HG03521 (cell line): ENCODE data around the gene MCOLN1.
"Not testable (repeated sequence)": the region's sequence is repeated elsewhere in the genome, so short reads cannot be mapped to it uniquely, and the experiment has no call there.

ENCODE experiments used
- ATAC-seq: cut with Tn5 transposase; IDR thresholded peaks from one replicate; pipeline ENCODE4 v1.9.1; 2021; ENCODE audit warnings: mild to moderate bottlenecking, moderate library complexity; ENCODE audit not compliant: unreplicated experiment

MCOLN1 gene

DNA sequence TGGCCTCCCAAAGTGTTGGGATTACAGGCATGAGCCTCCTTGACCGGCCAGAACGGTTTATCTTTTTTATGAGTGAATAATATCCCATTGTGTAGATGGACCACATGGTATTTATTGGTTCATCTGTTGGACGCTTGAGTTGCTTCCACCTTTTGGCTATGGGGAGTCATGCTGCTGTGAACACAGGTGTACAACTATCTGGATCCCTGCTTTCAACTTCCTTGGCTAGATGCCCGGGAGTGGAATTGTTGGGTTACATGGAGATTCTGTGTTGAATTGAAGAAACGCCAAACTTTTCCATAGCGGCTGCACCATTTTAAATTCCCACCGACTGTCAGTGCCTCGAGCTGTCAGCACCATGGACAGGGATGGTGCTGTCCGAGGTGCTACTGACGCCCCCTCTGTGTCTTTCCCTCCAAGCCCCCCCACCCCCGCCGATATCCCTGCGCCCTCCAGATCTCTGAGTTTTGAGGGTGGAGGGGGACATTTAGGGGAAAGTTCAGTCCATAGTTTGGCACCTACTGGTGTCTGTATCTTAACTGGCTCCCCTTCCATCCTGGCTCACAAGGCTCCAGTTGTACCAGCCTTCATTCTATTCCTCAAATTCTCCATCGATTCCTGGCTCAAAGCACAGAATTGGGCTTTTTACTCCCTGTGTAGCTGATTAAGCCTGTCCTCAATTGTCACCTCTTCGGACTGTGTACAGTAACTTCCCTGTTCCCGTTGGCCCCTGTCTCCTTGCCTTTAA lies 40.4 kb downstream of the MCOLN1 start:
- no peak for ATAC-seq

DNA sequence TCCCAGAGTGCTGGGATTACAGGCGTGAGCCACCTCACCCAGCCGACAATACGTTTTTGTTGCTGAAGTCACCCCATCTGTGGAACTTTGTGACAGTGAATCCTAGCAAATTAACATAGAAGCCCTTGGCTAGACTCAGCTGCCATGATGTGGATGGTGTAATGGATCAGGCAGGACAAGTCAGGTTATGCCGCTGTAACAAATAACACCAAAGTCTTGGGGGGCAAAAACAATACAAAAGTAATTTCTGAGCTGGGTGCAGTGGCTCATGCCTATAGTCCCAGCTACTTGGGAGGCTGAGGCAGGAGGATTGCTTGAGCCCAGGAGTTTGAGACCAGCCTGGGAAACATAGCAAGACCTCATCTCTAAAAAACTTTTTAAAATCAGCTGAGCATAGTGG lies 42.4 kb downstream of the MCOLN1 start:
- ATAC-seq = no peak

- no peak for ATAC-seq
These were observed 42.9 kb downstream of the MCOLN1 start for GRCh38 chr19:7565332-7565731.

GRCh38 chr19:7570761-7571160 lies 48.3 kb downstream of the MCOLN1 start:
- ATAC-seq = no peak

DNA sequence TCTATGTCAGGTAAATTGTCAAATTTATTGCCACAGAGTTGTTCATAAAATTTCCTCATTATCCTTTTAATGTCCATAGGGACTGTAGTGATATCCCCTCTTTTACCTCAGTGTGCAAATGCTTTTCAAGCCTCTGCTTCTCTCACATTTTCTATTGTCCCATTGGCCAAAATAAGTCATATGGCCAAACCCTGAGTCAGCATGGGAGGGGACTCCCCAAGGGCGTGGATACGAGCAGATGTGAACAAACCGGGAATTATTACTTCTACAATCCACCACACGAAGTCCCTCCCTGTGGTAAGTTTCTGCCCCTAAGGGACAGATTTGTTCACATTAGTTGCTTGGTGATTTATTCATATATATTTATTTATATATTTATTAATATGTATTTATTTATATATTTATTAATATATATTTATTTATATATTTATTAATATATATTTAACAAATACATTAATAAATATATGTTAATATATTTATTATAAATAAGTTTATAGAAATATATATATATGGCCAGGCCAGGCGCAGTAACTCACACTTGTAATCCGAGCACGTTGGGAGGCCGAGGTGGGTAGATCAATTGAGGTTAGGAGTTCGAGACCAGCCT lies 53.1 kb downstream of the MCOLN1 start:
- no peak for ATAC-seq

DNA sequence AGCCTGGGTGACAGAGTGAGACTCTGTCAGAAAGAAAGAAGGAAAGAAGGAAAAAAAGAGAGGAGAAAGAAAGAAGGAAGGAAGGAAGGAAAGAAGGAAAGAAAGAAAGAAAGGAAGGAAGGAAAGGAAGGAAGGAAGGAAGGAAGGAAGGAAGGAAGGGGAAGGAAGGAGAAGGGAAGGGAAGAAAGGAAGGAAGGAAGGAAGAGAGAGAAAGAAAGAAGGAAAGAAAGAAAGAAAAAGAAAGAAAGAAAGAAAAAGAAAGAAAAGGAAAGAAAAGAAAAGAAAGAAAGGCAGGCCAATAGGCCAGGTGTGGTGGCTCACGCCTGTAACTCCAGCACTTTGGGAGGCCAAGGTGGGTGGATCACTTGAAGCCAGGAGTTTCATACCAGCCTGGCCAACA lies 55.0 kb downstream of the MCOLN1 start:
- not testable (repeated sequence) for ATAC-seq

DNA sequence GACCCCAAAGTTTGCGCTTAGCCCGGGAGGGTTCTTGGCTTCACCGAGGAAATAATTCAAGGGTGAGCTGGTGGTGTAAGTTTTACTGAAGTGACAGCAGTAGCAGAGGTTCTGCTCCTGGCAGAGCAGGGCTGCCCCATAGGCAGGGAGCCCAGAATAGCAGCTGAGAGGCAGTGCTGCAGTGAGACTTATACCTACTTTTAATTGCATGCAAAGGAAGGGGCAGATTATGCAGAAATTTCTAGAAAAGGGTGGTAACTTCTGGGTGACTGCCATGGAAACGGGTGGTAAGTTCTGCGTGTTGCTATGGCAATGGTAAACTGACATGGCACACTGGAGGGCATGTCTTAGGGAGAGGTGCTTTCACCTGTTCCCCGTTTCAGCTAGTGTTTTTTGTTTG lies 55.7 kb downstream of the MCOLN1 start:
- ATAC-seq = no peak

- no peak for ATAC-seq
These were observed 56.8 kb downstream of the MCOLN1 start for GRCh38 chr19:7579182-7579581.

- ATAC-seq = no peak
These were observed 60.0 kb downstream of the MCOLN1 start for GRCh38 chr19:7582446-7582845.
